Measurements from ENCODE around the gene PVR. TPM values are rescaled to one million over a fixed set of nuclear protein-coding genes. Genes with fewer than 3 reads are reported as not detected.

The PVR gene
- polyA plus RNA-seq, 1 of the 3 experiments (the other 2 are of a cell fraction) = 90.8 TPM

- DNase-seq = peak; percentile 52
- Histone ChIP-seq H3K9ac (no peak overlapping the region), H3F3A (replicated peaks; ENCODE audit: insufficient read depth) (peaks cover 6% of the 10 kb centered on the region), H3K27ac (ENCODE audit: low read depth in 2 of 2, low read length in 1 of 2) (no peak overlapping the region), H4K20me1 (ENCODE audit: insufficient read depth) (no peaks in the 10 kb centered on the region), H3K4me1 (ENCODE audit: control insufficient read depth in 1 of 2, insufficient read depth in 2 of 2, low read depth in 1 of 2, low read length in 1 of 2) (no peaks in the 10 kb centered on the region), H3K4me2 (no peak overlapping the region), H3K9me2 (no peaks in the 10 kb centered on the region), H3K79me2 (ENCODE audit: insufficient read depth) (no peaks in the 10 kb centered on the region), H3K4me3 (ENCODE audit: low read depth in 2 of 2, low read length in 1 of 2) (no peak overlapping the region), H3K27me3 (ENCODE audit: insufficient read depth) (no peaks in the 10 kb centered on the region), H3K36me3 (replicated peaks in 1 of 2; ENCODE audit: control insufficient read depth in 1 of 2, insufficient read depth in 2 of 2, low read length in 1 of 2) (no peaks in the 10 kb centered on the region), H2AFZ (ENCODE audit: low read depth) (no peak overlapping the region), H3K9me3 (no peaks in the 10 kb centered on the region)
- WGBS (ENCODE audit: low lambda C conversion rate) = 77% methylated on average over 9 of the region's 17 CpGs
- CTCF ChIA-PET = interaction anchor here (1.2 to 3.5 kb wide), 5 partner anchors 12 to 132 kb away, joined by 3 to 13 read pairs (median 7); no protein-coding TSS in a partner anchor
- POLR2A ChIA-PET = no interaction called here
- TF ChIP-seq MXI1 (IDR thresholded peaks at IDR 0.05; ENCODE audit: low read depth, low read length) (no peak), TAF1 (IDR thresholded peaks at IDR 0.05; ENCODE audit: borderline replicate concordance, low read depth, low read length) (no peak), CHD2 (IDR thresholded peaks at IDR 0.05; ENCODE audit: low read length, partially characterized antibody) (no peak), GATA2 (CRISPR knock-in tag; IDR thresholded peaks at IDR 0.05) (no peak), ELF1 (IDR thresholded peaks at IDR 0.05) (no peak), RCOR1 (IDR thresholded peaks at IDR 0.05; ENCODE audit: low read length) (no peak), TEAD4 (IDR thresholded peaks at IDR 0.05; ENCODE audit: borderline replicate concordance, insufficient read depth) (no peak), MAX (IDR thresholded peaks at IDR 0.05; ENCODE audit: low read depth) (no peak), MEF2A (IDR thresholded peaks at IDR 0.05; ENCODE audit: borderline replicate concordance, low read depth) (no peak), NRF1 (IDR thresholded peaks at IDR 0.05; ENCODE audit: low read depth, low read length) (no peak), GABPA (IDR thresholded peaks at IDR 0.05; ENCODE audit: low read depth) (no peak), IRF3 (IDR thresholded peaks at IDR 0.05; ENCODE audit: low read depth, low read length) (no peak), ZBTB33 (IDR thresholded peaks at IDR 0.05; ENCODE audit: borderline replicate concordance, low read depth) (no peak), SIN3A (IDR thresholded peaks at IDR 0.05; ENCODE audit: borderline replicate concordance, low read depth, low read length) (no peak), RAD21 (IDR thresholded peaks at IDR 0.05; ENCODE audit: low read length) (no peak)
These were observed 59.0 kb downstream of the PVR start for GRCh38 chr19:44702551-44703176.

Measured in SK-N-SH (cell line).